Measurements from ENCODE around the gene SHROOM2.

Gene SHROOM2

DNA sequence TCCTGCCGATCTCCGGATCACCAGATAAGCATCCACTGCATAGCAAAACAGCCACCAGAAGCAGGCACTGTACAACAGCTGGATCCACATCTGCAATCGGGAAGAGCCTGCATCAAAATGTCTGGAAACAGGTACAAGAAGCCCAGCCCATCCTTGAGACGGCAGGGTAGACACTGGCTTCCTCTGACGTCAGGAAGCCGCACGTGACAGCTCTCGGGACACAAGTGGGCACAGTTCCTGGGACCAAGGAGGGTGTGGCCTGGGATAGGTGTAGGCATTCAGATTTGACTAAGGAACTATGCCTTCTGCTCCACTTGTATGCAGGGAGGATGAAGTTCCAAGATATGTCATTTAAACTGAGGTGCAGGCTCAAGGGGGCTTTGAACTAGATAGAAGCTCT, 26.9 kb upstream of the SHROOM2 start:
- ATAC-seq: no peak
- no peak for TF ChIP-seq POU6F1 (CRISPR knock-in tag; IDR thresholded peaks at IDR 0.05; ENCODE audit: borderline replicate concordance, low read depth)
- TF ChIP-seq BACH2 (CRISPR knock-in tag; IDR thresholded peaks at IDR 0.05; ENCODE audit: borderline replicate concordance): no peak
- TF ChIP-seq ZNF8 (CRISPR knock-in tag; IDR thresholded peaks at IDR 0.05): no peak
- no peak for TF ChIP-seq CSRNP3 (CRISPR knock-in tag; IDR thresholded peaks at IDR 0.05)
- no peak for TF ChIP-seq TOX (CRISPR knock-in tag; IDR thresholded peaks at IDR 0.05; ENCODE audit: borderline replicate concordance)
- no peak for TF ChIP-seq PATZ1 (CRISPR knock-in tag; IDR thresholded peaks at IDR 0.05; ENCODE audit: borderline replicate concordance)
- no peak for TF ChIP-seq ZC3H10 (CRISPR knock-in tag; IDR thresholded peaks at IDR 0.05)
- TF ChIP-seq OSR1 (CRISPR knock-in tag; IDR thresholded peaks at IDR 0.05): no peak
- TF ChIP-seq ZFP30 (CRISPR knock-in tag; IDR thresholded peaks at IDR 0.05): no peak
- no peak for TF ChIP-seq CSDC2 (CRISPR knock-in tag; IDR thresholded peaks at IDR 0.05)
- no peak for TF ChIP-seq ARNTL (CRISPR knock-in tag; IDR thresholded peaks at IDR 0.05; ENCODE audit: borderline replicate concordance, low read depth)
- TF ChIP-seq ESRRG (CRISPR knock-in tag; IDR thresholded peaks at IDR 0.05): no peak
- TF ChIP-seq PPARA (CRISPR knock-in tag; IDR thresholded peaks at IDR 0.05; ENCODE audit: borderline replicate concordance): no peak
- TF ChIP-seq, protein P1, sequence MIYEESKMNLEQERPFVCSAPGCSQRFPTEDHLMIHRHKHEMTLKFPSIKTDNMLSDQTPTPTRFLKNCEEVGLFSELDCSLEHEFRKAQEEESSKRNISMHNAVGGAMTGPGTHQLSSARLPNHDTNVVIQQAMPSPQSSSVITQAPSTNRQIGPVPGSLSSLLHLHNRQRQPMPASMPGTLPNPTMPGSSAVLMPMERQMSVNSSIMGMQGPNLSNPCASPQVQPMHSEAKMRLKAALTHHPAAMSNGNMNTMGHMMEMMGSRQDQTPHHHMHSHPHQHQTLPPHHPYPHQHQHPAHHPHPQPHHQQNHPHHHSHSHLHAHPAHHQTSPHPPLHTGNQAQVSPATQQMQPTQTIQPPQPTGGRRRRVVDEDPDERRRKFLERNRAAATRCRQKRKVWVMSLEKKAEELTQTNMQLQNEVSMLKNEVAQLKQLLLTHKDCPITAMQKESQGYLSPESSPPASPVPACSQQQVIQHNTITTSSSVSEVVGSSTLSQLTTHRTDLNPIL (CRISPR knock-in tag; IDR thresholded peaks at IDR 0.05; ENCODE audit: low read depth): no peak
- no peak for TF ChIP-seq ISL1 (CRISPR knock-in tag; IDR thresholded peaks at IDR 0.05)
- TF ChIP-seq ZNF565 (CRISPR knock-in tag; conservative IDR thresholded peaks at IDR 0.05; ENCODE audit: low read depth): no peak
- TF ChIP-seq, protein P2, sequence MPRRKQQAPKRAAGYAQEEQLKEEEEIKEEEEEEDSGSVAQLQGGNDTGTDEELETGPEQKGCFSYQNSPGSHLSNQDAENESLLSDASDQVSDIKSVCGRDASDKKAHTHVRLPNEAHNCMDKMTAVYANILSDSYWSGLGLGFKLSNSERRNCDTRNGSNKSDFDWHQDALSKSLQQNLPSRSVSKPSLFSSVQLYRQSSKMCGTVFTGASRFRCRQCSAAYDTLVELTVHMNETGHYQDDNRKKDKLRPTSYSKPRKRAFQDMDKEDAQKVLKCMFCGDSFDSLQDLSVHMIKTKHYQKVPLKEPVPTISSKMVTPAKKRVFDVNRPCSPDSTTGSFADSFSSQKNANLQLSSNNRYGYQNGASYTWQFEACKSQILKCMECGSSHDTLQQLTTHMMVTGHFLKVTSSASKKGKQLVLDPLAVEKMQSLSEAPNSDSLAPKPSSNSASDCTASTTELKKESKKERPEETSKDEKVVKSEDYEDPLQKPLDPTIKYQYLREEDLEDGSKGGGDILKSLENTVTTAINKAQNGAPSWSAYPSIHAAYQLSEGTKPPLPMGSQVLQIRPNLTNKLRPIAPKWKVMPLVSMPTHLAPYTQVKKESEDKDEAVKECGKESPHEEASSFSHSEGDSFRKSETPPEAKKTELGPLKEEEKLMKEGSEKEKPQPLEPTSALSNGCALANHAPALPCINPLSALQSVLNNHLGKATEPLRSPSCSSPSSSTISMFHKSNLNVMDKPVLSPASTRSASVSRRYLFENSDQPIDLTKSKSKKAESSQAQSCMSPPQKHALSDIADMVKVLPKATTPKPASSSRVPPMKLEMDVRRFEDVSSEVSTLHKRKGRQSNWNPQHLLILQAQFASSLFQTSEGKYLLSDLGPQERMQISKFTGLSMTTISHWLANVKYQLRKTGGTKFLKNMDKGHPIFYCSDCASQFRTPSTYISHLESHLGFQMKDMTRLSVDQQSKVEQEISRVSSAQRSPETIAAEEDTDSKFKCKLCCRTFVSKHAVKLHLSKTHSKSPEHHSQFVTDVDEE (CRISPR knock-in tag; IDR thresholded peaks at IDR 0.05): no peak

- TF ChIP-seq SNAI2 (CRISPR knock-in tag; IDR thresholded peaks at IDR 0.05) (no peak), RARB (CRISPR knock-in tag; IDR thresholded peaks at IDR 0.05) (no peak), ZNF565 (CRISPR knock-in tag; conservative IDR thresholded peaks at IDR 0.05; ENCODE audit: low read depth) (no peak), ESRRG (CRISPR knock-in tag; IDR thresholded peaks at IDR 0.05) (no peak), POU6F1 (CRISPR knock-in tag; IDR thresholded peaks at IDR 0.05; ENCODE audit: borderline replicate concordance, low read depth) (no peak), OSR1 (CRISPR knock-in tag; IDR thresholded peaks at IDR 0.05) (no peak), TOX (CRISPR knock-in tag; IDR thresholded peaks at IDR 0.05; ENCODE audit: borderline replicate concordance) (no peak), BACH2 (CRISPR knock-in tag; IDR thresholded peaks at IDR 0.05; ENCODE audit: borderline replicate concordance) (no peak), CSRNP3 (CRISPR knock-in tag; IDR thresholded peaks at IDR 0.05) (no peak), TCF4 (CRISPR knock-in tag; IDR thresholded peaks at IDR 0.05; ENCODE audit: borderline replicate concordance) (no peak), PATZ1 (CRISPR knock-in tag; IDR thresholded peaks at IDR 0.05; ENCODE audit: borderline replicate concordance) (no peak)
- TF ChIP-seq, protein P1 (CRISPR knock-in tag; IDR thresholded peaks at IDR 0.05; ENCODE audit: low read depth): no peak
- ATAC-seq: no peak
Observed at GRCh38 chrX:9765072-9765736, 21.0 kb upstream of the SHROOM2 start.

All from SK-N-SH treated with all-trans-retinoic acid at 6 μM for 48 hours (cell line).